HG03103 (cell line): ENCODE results near the gene ARMC5.
"Not testable (repeated sequence)": the region's sequence is repeated elsewhere in the genome, so short reads cannot be mapped to it uniquely, and the experiment has no call there.

Experiments used
- ATAC-seq: cut with Tn5 transposase; IDR thresholded peaks from one replicate; pipeline ENCODE4 v1.9.1; 2021; ENCODE audit warnings: low read depth; ENCODE audit not compliant: unreplicated experiment

ARMC5 gene

DNA sequence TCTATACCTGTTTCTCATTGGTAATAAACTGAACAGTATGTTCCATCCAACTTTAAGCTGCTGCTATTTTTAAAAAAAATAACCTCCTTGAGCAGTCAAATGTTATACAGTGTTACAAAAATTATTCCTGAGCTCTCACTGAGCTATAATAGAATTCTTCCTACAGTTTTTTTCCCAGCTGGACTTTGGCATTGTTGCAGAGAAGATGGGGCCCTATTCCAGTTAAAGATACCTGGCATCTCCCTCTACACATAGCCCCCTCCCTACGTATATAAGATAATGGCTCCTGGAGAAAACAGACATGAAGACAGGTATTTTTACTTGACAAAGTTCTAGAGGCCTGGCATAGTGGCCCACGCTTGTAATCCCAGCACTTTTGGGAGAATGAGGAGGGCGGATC is 29.5 kb upstream of the ARMC5 start:
- no peak for ATAC-seq

- no peak for ATAC-seq
Observed at GRCh38 chr16:31430380-31431052, 28.8 kb upstream of the ARMC5 start.

GRCh38 chr16:31435341-31436220 is 23.7 kb upstream of the ARMC5 start:
- no peak for ATAC-seq

DNA sequence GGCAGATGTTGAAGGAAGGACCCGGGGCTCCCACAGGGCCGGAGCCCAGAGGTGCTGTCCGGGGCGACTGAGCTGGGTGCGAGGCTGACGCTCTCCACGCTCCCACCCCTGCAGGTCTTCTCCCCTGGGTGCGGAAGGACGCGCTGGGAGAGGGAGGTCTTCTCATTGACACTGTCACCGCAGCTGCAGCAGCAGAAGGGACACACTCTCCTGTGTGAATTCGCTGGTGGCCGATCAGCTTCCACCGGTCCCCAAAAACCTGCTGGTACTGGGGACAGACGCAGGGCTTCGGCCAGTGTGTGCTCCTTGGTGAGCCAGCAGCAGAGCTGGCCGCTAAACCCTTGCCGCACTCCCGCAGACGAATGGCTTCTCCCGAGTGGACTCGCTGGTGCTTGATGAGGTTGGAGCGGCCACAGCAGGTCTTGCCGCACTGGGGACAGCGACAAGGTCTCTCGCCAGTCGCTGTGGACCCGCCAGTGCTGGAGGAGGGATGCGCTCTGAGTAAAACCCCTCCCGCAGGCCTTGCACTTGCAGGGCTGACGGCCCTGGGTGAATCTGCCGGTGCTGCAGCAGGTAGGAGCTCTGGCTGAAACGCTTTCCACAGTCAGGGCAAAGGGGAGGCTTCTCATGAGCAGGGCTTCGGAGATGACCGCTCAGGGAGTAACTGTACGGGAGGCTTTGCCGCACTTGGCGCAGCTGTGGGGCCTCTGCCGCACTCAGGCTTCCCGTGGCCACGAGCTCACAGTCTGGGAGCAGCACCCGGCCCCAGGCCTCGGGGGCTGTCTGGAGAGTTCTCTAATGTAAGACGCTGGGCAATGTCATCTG is 22.9 kb upstream of the ARMC5 start:
- no peak for ATAC-seq

- no peak for ATAC-seq
Observed at GRCh38 chr16:31438414-31438813, 20.9 kb upstream of the ARMC5 start.

- ATAC-seq, result not testable (repeated sequence)
Observed at GRCh38 chr16:31439023-31439422, 20.3 kb upstream of the ARMC5 start.

DNA sequence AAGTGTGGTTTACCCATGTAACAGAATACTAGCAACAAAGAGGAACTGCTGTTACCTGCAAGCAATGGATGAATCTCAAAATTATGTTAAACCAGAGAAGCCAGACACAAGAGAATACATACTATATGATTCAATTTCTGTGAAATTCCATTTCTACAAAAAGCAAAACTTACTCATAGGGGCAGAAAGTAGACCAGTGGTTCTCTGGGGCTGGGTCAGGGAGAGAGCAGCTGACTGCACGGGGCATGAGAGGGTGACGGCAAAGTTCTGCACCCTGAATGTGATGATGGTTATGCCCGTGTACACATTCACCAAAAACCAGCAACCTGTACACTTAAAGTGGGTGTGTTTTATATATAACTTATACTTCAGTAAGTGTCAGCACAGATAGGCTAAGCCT is 19.8 kb upstream of the ARMC5 start:
- ATAC-seq, result no peak

DNA sequence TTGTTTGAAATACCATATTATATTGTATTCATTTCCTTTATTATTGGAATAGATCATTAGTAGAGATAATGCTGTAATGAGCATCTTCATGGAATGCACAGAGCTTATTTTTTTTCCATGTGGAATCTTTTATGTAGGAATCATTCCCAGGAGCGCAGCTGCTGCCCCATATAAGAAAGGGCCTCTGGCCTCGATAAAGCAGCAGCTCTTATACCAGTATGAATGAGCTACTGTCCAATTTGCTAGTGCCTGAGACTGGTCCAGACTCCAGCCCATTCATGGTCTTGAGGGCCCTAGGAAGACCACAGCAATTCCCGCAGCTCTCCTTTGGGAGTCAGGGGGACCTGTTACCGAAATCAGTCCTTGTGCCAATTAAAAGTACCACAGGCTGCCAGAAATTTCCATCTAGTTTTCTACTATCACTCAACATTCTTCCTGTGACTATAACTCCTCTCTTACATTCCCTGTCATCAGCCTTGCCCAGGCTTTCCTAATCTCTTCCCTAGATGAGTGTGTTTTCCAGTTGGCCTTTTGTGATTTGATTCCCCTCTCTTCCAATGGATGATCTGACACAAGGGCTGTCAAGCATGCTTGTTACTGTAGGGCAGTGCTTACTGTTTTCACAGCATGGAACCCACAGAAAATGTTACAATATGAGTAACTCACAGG is 18.7 kb upstream of the ARMC5 start:
- ATAC-seq, result no peak

GRCh38 chr16:31441956-31442355 is 17.3 kb upstream of the ARMC5 start:
- no peak for ATAC-seq

DNA sequence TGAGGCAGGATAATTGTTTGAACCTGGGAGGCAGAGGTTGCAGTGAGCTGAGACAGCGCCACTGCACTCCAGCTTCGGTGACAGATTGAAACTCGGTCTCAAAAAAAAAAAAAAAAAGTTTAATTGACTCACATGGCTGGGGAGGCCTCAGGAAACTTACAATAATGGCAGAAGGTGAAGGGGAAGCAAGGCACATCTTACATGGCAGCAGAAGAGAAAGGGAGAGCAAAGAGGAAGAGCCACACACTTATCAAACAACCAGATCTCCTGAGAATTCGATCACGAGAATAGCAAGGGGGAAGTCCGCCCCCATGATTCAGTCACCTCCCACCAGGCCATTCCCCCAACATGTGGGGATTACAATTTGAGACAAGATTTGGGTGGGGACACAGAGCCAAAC is 13.4 kb upstream of the ARMC5 start:
- not testable (repeated sequence) for ATAC-seq

- ATAC-seq, result no peak
Observed at GRCh38 chr16:31451201-31451600, 8.1 kb upstream of the ARMC5 start.

DNA sequence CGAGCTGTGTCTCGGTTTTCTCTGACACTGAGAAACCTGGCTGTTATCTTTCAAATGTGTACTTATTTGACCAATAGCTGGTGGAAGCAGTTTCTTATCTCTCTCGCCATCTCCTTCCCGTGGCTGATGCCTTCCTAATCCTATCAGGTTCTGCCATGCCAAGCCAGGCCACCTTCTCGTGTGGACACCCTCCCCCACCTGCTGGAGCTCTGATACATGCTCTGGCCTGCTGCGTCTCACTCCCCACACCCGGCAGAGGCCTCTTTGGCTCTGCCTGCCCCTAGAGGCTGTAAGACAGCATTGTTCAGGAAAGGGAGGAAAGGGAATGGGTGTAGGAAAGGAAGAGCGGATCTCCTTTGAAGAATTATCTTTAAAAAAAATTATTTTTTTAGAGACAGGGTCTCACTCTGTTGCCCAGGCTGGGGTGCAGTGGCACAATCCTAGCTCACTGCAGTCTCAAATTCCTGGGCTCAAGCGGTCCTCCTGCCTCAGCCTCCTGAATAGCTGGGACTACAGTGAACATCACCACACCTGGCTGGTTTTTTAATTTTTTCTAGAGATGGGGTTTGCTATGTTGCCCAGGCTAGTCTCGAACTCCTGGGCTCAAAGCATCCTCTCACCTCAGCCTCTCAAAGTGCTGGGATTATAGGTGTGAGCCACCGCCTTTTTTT is 7.5 kb upstream of the ARMC5 start:
- peak; percentile 63 for ATAC-seq

GRCh38 chr16:31452631-31453106 is 6.6 kb upstream of the ARMC5 start:
- ATAC-seq, result no peak

- no peak for ATAC-seq
Observed at GRCh38 chr16:31453255-31454204, 5.8 kb upstream of the ARMC5 start.

- no peak for ATAC-seq
Observed at GRCh38 chr16:31455601-31456314, 3.5 kb upstream of the ARMC5 start.

DNA sequence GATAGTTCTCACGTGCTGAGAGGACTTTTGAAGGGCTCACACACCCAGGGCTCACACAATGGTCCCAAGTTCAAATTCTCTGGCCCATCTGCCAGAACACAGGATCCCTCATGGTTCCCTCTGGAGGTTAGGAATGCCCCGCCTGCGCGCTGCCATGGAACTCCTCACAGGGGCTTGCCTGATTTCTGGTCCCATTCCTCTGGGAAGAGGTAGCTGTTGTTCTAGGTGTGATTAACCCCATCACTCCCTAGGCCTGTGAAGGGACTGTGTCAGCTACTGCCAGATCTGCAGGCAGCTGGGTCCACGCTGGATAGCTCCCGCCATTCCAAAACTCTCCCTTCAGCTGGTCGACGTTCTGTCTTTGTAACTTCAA is 2.3 kb upstream of the ARMC5 start:
- ATAC-seq, result no peak

- no peak for ATAC-seq
Observed at GRCh38 chr16:31458073-31458843, 1.0 kb upstream of the ARMC5 start.
